PC-3 (cell line): ENCODE results near the gene SYNE1. TPM values are rescaled to one million over a fixed set of nuclear protein-coding genes. Genes with fewer than 3 reads are reported as not detected.

ENCODE experiments used
- ATAC-seq: fragments of 200-7000 bp; cut with Tn5 transposase; 2 replicates; pipeline ENCODE4 v1.9.1; 2020; ENCODE audit warnings: mild to moderate bottlenecking, moderate library complexity
- BruUV-seq: library from RNA; stranded (reverse); fragments of 400-500 nt; replicated peaks from 2 replicates; lab custom pipeline; 2021; lab: Mats Ljungman, UMichigan
- CTCF ChIA-PET: fragments of 300-600 bp; sonication (Branson Sonifier 250); formaldehyde crosslinking; loops from one replicate; lab custom pipeline; 2022; ENCODE audit warnings: antibody characterized with exemption; lab: Charles Lee
- POLR2A ChIA-PET: fragments of 300-600 bp; sonication (Branson Sonifier 250); formaldehyde crosslinking; loops from one replicate; lab custom pipeline; 2022; ENCODE audit warnings: antibody characterized with exemption; ENCODE audit not compliant: unreplicated experiment; lab: Charles Lee
- DNase-seq: peaks from one replicate; pipeline ENCODE4 v3.0.0-alpha.2; 2015
- H2AFZ ChIP-seq: fragments of 300-600 bp; sonication (generic); 2 replicates; pipeline ENCODE4 v1.6.0; 2016; ENCODE audit warnings: antibody characterized with exemption, low read length
- H3F3A ChIP-seq: fragments of 300-600 bp; sonication (generic); one replicate; pipeline ENCODE4 v1.6.0; 2017; ENCODE audit warnings: antibody characterized with exemption, low read length, control low read depth, mild to moderate bottlenecking; ENCODE audit not compliant: unreplicated experiment
- H3K27ac ChIP-seq: fragments of 300-600 bp; sonication (generic); 2 replicates; pipeline ENCODE4 v1.5.1; 2016; ENCODE audit warnings: mild to moderate bottlenecking, low read length
- H3K27me3 ChIP-seq: fragments of 300-600 bp; sonication (generic); 2 replicates; pipeline ENCODE4 v1.6.1; 2016; ENCODE audit warnings: low read length, mixed read lengths
- H3K36me3 ChIP-seq: fragments of 300-600 bp; sonication (generic); 2 replicates; pipeline ENCODE4 v1.6.1; 2016; ENCODE audit warnings: low read depth, mixed run types, low read length, mixed read lengths
- H3K4me1 ChIP-seq: fragments of 300-600 bp; sonication (generic); 2 replicates; pipeline ENCODE4 v1.5.1; 2016; ENCODE audit warnings: low read length; ENCODE audit not compliant: insufficient read depth
- H3K4me2 ChIP-seq: fragments of 300-600 bp; sonication (generic); 2 replicates; pipeline ENCODE4 v1.6.0; 2016; ENCODE audit warnings: low read length
- H3K4me3 ChIP-seq: fragments of 300-600 bp; sonication (generic); 2 replicates; pipeline ENCODE4 v1.5.1; 2016; ENCODE audit warnings: mild to moderate bottlenecking, low read length, mixed read lengths
- H3K79me2 ChIP-seq: fragments of 300-600 bp; sonication (generic); 2 replicates; pipeline ENCODE4 v1.6.1; 2017; ENCODE audit warnings: low read length, mixed read lengths
- H3K9ac ChIP-seq: fragments of 300-600 bp; sonication (generic); 2 replicates; pipeline ENCODE4 v1.6.0; 2016; ENCODE audit warnings: mild to moderate bottlenecking, low read length
- H3K9me2 ChIP-seq: fragments of 300-600 bp; sonication (generic); replicated peaks from 2 replicates; pipeline ENCODE4 v1.6.1; 2016; ENCODE audit warnings: mixed run types, low read length, mixed read lengths
- H3K9me3 ChIP-seq: fragments of 300-600 bp; sonication (generic); 2 replicates; pipeline ENCODE4 v1.6.1; 2016; ENCODE audit warnings: low read length, mixed read lengths
- H4K20me1 ChIP-seq: fragments of 300-600 bp; sonication (generic); 2 replicates; pipeline ENCODE4 v1.6.1; 2016; ENCODE audit warnings: low read length, mixed read lengths
- EZH2 ChIP-seq: fragments of 300-600 bp; sonication (generic); IDR thresholded peaks from one replicate; pipeline ENCODE4 v1.6.1; 2017; ENCODE audit warnings: antibody characterized with exemption, mild to moderate bottlenecking, low read length; ENCODE audit not compliant: unreplicated experiment
- EZH2phosphoT487 ChIP-seq: fragments of 300-600 bp; sonication (generic); IDR thresholded peaks from 2 replicates; pipeline ENCODE4 v1.6.1; 2018; ENCODE audit warnings: mild to moderate bottlenecking, antibody characterized with exemption, low read length, borderline replicate concordance
- intact Hi-C: fragments of 100-400 bp; cut with micrococcal nuclease; formaldehyde crosslinking; loops from 2 replicates; pipeline ENCODE4 v1.9.0; 2023
- total RNA-seq: library from RNA; depleted of rRNA; stranded (reverse); fragments of >200 nt; gene quantifications from 2 replicates; pipeline ENCODE4 v1.2.3, GENCODE V29; 2014
- TF ChIP-seq, protein P1 (sequence below): fragments of 300-600 bp; sonication (generic); conservative IDR thresholded peaks from 2 replicates; pipeline ENCODE4 v1.5.1; 2017; ENCODE audit warnings: antibody characterized with exemption, low read depth, mild to moderate bottlenecking, low read length

SYNE1 gene
- total RNA-seq, 1 experiment from 2014 or later = 16.7 TPM

DNA sequence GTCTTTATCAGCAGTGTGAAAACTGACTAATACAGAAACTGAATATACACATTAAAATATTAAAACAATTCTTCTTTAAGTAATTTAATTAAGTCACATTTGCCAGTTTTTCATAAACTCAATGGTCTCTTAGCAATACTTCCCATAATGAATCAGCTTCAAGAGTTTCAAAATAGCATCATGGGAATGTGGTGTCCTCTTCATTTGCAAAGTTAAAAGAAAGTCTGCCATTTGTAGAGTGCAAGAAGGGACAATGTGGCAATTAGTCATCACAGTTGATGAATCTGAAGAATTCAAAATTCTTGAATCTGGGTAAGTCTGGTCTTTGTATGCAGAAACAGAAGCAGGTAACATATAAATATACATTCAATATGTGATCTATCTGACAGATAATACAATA is 38.7 kb downstream of the SYNE1 start:
- Histone ChIP-seq H4K20me1 (no peaks in the 10 kb centered on the region), H3K4me2 (no peak overlapping the region), H3K9ac (no peak overlapping the region), H3K27me3 (peaks cover 43% of the 10 kb centered on the region), H3K9me3 (no peaks in the 10 kb centered on the region), H3K4me3 (no peak overlapping the region), H3K4me1 (no peaks in the 10 kb centered on the region), H3K9me2 (no peaks in the 10 kb centered on the region), H2AFZ (no peak overlapping the region), H3K27ac (no peak overlapping the region), H3F3A (no peaks in the 10 kb centered on the region), H3K36me3 (no peaks in the 10 kb centered on the region), H3K79me2 (no peaks in the 10 kb centered on the region)
- TF ChIP-seq EZH2 = no peak
- TF ChIP-seq EZH2phosphoT487 = no peak
- intact Hi-C loops = no loop called here
- CTCF ChIA-PET = no interaction called here
- POLR2A ChIA-PET = no interaction called here
- ATAC-seq (no peak), DNase-seq (no peak)
- BruUV-seq = no TSS peak

DNA sequence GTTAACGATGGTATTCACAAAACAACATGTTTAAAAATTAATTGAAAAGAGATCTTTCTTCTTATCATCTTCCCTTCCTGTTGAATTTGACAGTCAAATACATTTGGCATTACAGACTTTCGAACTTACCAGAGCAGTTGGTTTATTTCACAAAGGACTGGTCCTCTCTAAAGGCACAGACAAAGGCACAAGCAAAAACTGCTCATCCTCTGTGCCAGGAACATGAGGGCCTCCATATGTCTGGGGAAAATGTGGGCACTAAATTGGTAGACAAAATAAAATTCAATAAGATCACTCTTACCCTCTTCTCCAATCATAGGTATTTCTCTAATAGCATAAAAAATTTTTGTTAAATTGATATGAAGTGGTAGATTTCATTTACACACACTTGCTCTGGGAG is 40.4 kb downstream of the SYNE1 start:
- Histone ChIP-seq H2AFZ (no peak overlapping the region), H3K27ac (no peak overlapping the region), H3K27me3 (peaks cover 35% of the 10 kb centered on the region), H3K79me2 (no peaks in the 10 kb centered on the region), H3K9me2 (no peaks in the 10 kb centered on the region), H3K4me3 (no peak overlapping the region), H3F3A (no peaks in the 10 kb centered on the region), H3K4me1 (no peaks in the 10 kb centered on the region), H3K9ac (no peak overlapping the region), H4K20me1 (no peaks in the 10 kb centered on the region), H3K36me3 (no peaks in the 10 kb centered on the region), H3K4me2 (no peak overlapping the region), H3K9me3 (no peaks in the 10 kb centered on the region)
- ChIA-PET POLR2A (no interaction called here), CTCF (no interaction called here)
- no peak for DNase-seq
- TF ChIP-seq EZH2 (no peak), EZH2phosphoT487 (no peak)
- TF ChIP-seq, protein P1, sequence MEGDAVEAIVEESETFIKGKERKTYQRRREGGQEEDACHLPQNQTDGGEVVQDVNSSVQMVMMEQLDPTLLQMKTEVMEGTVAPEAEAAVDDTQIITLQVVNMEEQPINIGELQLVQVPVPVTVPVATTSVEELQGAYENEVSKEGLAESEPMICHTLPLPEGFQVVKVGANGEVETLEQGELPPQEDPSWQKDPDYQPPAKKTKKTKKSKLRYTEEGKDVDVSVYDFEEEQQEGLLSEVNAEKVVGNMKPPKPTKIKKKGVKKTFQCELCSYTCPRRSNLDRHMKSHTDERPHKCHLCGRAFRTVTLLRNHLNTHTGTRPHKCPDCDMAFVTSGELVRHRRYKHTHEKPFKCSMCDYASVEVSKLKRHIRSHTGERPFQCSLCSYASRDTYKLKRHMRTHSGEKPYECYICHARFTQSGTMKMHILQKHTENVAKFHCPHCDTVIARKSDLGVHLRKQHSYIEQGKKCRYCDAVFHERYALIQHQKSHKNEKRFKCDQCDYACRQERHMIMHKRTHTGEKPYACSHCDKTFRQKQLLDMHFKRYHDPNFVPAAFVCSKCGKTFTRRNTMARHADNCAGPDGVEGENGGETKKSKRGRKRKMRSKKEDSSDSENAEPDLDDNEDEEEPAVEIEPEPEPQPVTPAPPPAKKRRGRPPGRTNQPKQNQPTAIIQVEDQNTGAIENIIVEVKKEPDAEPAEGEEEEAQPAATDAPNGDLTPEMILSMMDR = no peak
- no peak for ATAC-seq
- no TSS peak for BruUV-seq
- intact Hi-C loops = no loop called here

DNA sequence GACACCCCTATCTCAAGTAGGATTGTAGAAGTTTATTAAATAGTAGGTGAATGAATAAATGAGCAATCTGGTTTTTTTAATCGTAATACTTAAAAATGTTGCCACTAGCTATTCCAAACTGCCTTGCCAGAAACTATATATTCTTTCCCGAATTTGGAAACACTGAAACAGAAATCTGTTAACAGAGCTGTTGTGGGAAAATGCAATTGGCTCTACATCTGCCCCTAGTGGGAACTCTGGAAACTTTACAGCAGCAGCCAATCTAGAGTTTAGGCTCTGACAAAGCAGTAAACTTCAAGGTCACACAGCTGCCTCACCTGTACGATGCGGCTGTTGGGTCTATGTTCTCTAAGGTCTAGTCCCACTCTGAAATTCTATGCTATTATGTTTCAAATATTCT is 41.7 kb downstream of the SYNE1 start:
- ATAC-seq (peak; percentile 57), DNase-seq (peak; percentile 23)
- ChIA-PET POLR2A (no interaction called here), CTCF (interaction anchor here (0.5 to 0.7 kb wide), 3 partner anchors 71 to 1528 kb away, joined by 3 to 6 read pairs (median 3); no protein-coding TSS in a partner anchor)
- Histone ChIP-seq H2AFZ (no peak overlapping the region), H3K27me3 (peaks cover 24% of the 10 kb centered on the region), H4K20me1 (no peaks in the 10 kb centered on the region), H3F3A (no peaks in the 10 kb centered on the region), H3K36me3 (no peaks in the 10 kb centered on the region), H3K27ac (no peak overlapping the region), H3K9me2 (no peaks in the 10 kb centered on the region), H3K9ac (no peak overlapping the region), H3K4me1 (no peaks in the 10 kb centered on the region), H3K4me2 (no peak overlapping the region), H3K9me3 (no peaks in the 10 kb centered on the region), H3K79me2 (no peaks in the 10 kb centered on the region), H3K4me3 (no peak overlapping the region)
- TF ChIP-seq, protein P1 = peak; percentile 59
- TF ChIP-seq EZH2 = no peak
- no TSS peak for BruUV-seq
- intact Hi-C loops = no loop called here
